ENCODE data around the gene RNU5D-1.
A peak's percentile ranks its signal among the peaks of the same experiment; 100 is the strongest.

RNU5D-1 gene

GRCh38 chr1:44721485-44722361 lies 9.2 kb downstream of the RNU5D-1 start (continued):
- TF ChIP-seq ZNF626 (tag by site-specific recombination; IDR thresholded peaks at IDR 0.05) (no peak), ZNF174 (tag by site-specific recombination; IDR thresholded peaks at IDR 0.05) (no peak), ZBTB21 (tag by site-specific recombination; IDR thresholded peaks at IDR 0.05) (no peak), ZFP69B (tag by site-specific recombination; IDR thresholded peaks at IDR 0.05) (no peak; the same call in 1 of the 2 replicates), SP3 (tag by site-specific recombination; IDR thresholded peaks at IDR 0.05) (peak; percentile 34; the same call in 1 of the 2 replicates), ZNF354C (tag by site-specific recombination; IDR thresholded peaks at IDR 0.05; ENCODE audit: borderline replicate concordance, low read depth) (no peak), KLF17 (tag by site-specific recombination; IDR thresholded peaks at IDR 0.05) (no peak), ZNF280C (tag by site-specific recombination; IDR thresholded peaks at IDR 0.05) (no peak), ZNF121 (tag by site-specific recombination; IDR thresholded peaks at IDR 0.05) (no peak), ZNF148 (tag by site-specific recombination; IDR thresholded peaks at IDR 0.05; ENCODE audit: borderline replicate concordance) (no peak; the same call in 1 of the 2 replicates), ZNF610 (tag by site-specific recombination; IDR thresholded peaks at IDR 0.05; ENCODE audit: borderline replicate concordance) (no peak), ZNF660 (tag by site-specific recombination; IDR thresholded peaks at IDR 0.05) (peak; percentile 49), ZNF670 (tag by site-specific recombination; IDR thresholded peaks at IDR 0.05; ENCODE audit: low read depth) (no peak), ZNF292 (tag by site-specific recombination; IDR thresholded peaks at IDR 0.05; ENCODE audit: borderline replicate concordance, low read depth) (no peak), ZBTB17 (tag by site-specific recombination; IDR thresholded peaks at IDR 0.05) (peak; percentile 66), KLF7 (tag by site-specific recombination; IDR thresholded peaks at IDR 0.05; ENCODE audit: borderline replicate concordance) (no peak), ZNF426 (tag by site-specific recombination; IDR thresholded peaks at IDR 0.05) (no peak), ZNF223 (tag by site-specific recombination; IDR thresholded peaks at IDR 0.05) (no peak), GFI1B (tag by site-specific recombination; IDR thresholded peaks at IDR 0.05) (peak; percentile 81), ZNF664 (tag by site-specific recombination; IDR thresholded peaks at IDR 0.05) (no peak), ZNF558 (tag by site-specific recombination; IDR thresholded peaks at IDR 0.05) (peak; percentile 16; the same call in 1 of the 2 replicates), ZBTB1 (tag by site-specific recombination; IDR thresholded peaks at IDR 0.05) (no peak), ZNF776 (tag by site-specific recombination; IDR thresholded peaks at IDR 0.05; ENCODE audit: borderline replicate concordance) (no peak), ZNF221 (tag by site-specific recombination; IDR thresholded peaks at IDR 0.05; ENCODE audit: borderline replicate concordance) (no peak), ZNF747 (tag by site-specific recombination; IDR thresholded peaks at IDR 0.05) (no peak), ZNF112 (tag by site-specific recombination; IDR thresholded peaks at IDR 0.05) (no peak), ZNF133 (tag by site-specific recombination; IDR thresholded peaks at IDR 0.05) (no peak), ZBTB6 (tag by site-specific recombination; IDR thresholded peaks at IDR 0.05) (peak; percentile 46; the same call in 1 of the 2 replicates), ZNF423 (tag by site-specific recombination; IDR thresholded peaks at IDR 0.05) (no peak), ZNF248 (tag by site-specific recombination; IDR thresholded peaks at IDR 0.05) (no peak), ZFP41 (tag by site-specific recombination; IDR thresholded peaks at IDR 0.05; ENCODE audit: borderline replicate concordance) (no peak), ZNF830 (tag by site-specific recombination; IDR thresholded peaks at IDR 0.05; ENCODE audit: low read depth) (no peak), SCRT1 (tag by site-specific recombination; IDR thresholded peaks at IDR 0.05; ENCODE audit: borderline replicate concordance) (no peak)
